Measurements from ENCODE around the gene VWA1. TPM values are rescaled to one million over a fixed set of nuclear protein-coding genes. Genes with fewer than 3 reads are reported as not detected.

The VWA1 gene, protein sequence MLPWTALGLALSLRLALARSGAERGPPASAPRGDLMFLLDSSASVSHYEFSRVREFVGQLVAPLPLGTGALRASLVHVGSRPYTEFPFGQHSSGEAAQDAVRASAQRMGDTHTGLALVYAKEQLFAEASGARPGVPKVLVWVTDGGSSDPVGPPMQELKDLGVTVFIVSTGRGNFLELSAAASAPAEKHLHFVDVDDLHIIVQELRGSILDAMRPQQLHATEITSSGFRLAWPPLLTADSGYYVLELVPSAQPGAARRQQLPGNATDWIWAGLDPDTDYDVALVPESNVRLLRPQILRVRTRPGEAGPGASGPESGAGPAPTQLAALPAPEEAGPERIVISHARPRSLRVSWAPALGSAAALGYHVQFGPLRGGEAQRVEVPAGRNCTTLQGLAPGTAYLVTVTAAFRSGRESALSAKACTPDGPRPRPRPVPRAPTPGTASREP
- total RNA-seq (ENCODE audit: unreplicated experiment) = 56.9 TPM
- long read RNA-seq, full-length matches to known transcripts = 6 of 9 reads
- long read RNA-seq, partial matches to known transcripts = 0 of 9 reads
- long read RNA-seq, other reads (novel, unspliced or antisense) = 3 of 9 reads

DNA sequence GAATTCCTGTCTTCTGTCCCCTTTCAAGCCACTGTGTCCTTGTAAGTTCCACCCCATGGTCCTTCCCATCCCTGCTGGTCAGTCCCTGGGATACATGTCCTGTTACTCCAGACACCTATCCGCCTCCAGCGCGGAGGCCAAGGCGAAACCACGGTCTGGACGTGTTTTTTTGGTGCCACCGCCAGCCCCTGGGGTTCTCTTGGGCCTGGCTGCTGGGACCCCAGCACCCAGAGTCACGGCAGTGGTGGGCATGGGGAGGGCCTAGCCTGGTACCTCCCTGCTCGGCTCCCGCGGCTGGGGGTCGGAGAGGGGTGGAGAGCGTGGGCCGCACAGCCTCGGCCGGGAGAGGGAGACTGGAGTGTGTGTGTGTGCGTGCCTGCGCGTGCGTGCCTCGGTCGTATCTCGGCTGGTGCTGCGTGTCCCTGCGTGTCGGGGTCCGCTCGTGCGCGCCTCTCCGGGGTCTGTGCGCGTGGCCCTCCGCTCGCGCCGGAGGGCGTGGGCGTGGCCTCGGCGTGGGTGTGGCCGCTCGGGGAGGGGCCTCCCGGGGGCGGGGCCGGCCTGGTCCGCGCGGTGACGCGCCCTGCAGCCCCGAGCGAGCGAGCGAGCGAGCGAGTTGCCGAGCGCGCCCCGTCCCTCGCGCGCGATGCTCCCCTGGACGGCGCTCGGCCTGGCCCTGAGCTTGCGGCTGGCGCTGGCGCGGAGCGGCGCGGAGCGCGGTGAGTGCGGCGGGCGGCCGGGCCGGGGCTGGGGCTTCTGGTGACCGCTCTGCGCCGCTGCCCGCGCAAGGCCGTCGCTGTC is at the start of gene VWA1:
TSS of gene VWA1 (plus strand) at position 585 of the 798 bp plus-strand sequence. CDS start at position 644, 59 bp downstream.
- Mint-ChIP-seq H3K9me3 (ENCODE audit: unreplicated experiment) (peaks cover 4% of the 10 kb centered on the region), H3K4me1 (ENCODE audit: low read depth, unreplicated experiment) (peaks cover 9% of the 10 kb centered on the region), H3K36me3 (ENCODE audit: unreplicated experiment) (no peaks in the 10 kb centered on the region), H3K27me3 (ENCODE audit: unreplicated experiment) (peaks cover 4% of the 10 kb centered on the region), H3K4me3 (ENCODE audit: unreplicated experiment) (peak within 1 kb of the TSS; percentile 90), H3K27ac (ENCODE audit: unreplicated experiment) (peak within 1 kb of the TSS; percentile 80)
- DNase-seq = peak; percentile 75
- TF ChIP-seq, protein P1, sequence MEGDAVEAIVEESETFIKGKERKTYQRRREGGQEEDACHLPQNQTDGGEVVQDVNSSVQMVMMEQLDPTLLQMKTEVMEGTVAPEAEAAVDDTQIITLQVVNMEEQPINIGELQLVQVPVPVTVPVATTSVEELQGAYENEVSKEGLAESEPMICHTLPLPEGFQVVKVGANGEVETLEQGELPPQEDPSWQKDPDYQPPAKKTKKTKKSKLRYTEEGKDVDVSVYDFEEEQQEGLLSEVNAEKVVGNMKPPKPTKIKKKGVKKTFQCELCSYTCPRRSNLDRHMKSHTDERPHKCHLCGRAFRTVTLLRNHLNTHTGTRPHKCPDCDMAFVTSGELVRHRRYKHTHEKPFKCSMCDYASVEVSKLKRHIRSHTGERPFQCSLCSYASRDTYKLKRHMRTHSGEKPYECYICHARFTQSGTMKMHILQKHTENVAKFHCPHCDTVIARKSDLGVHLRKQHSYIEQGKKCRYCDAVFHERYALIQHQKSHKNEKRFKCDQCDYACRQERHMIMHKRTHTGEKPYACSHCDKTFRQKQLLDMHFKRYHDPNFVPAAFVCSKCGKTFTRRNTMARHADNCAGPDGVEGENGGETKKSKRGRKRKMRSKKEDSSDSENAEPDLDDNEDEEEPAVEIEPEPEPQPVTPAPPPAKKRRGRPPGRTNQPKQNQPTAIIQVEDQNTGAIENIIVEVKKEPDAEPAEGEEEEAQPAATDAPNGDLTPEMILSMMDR (IDR thresholded peaks at IDR 0.05; ENCODE audit: partially characterized antibody, unreplicated experiment) = no peak

DNA sequence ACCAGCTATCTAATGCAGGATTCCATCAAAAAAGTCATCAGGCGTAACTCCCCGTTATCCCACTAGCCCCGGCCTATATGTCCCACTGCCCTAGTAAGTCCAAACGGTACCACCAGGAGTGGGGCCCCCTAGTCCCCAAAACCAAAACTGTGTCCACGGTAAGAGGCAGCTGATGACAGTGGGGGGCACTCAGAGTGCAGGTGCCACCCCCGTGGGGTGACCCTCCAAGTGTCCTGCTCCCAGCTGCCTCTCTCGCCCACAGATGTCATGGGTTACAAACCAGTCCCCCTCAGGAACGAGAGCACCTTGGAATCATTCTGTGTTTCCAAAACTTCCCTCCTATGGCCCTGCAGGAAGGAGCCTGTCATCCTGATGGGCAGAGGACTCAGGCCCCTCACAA is 49.6 kb upstream of the VWA1 start:
- TF ChIP-seq, protein P1 (IDR thresholded peaks at IDR 0.05; ENCODE audit: partially characterized antibody, unreplicated experiment) = no peak
- Mint-ChIP-seq H3K27me3 (ENCODE audit: unreplicated experiment) (peaks cover 9% of the 10 kb centered on the region), H3K4me3 (ENCODE audit: unreplicated experiment) (no peak overlapping the region), H3K9me3 (ENCODE audit: unreplicated experiment) (peaks cover 3% of the 10 kb centered on the region), H3K27ac (ENCODE audit: unreplicated experiment) (no peak overlapping the region), H3K36me3 (ENCODE audit: unreplicated experiment) (no peaks in the 10 kb centered on the region), H3K4me1 (ENCODE audit: low read depth, unreplicated experiment) (peaks cover 6% of the 10 kb centered on the region)
- DNase-seq = no peak

DNA sequence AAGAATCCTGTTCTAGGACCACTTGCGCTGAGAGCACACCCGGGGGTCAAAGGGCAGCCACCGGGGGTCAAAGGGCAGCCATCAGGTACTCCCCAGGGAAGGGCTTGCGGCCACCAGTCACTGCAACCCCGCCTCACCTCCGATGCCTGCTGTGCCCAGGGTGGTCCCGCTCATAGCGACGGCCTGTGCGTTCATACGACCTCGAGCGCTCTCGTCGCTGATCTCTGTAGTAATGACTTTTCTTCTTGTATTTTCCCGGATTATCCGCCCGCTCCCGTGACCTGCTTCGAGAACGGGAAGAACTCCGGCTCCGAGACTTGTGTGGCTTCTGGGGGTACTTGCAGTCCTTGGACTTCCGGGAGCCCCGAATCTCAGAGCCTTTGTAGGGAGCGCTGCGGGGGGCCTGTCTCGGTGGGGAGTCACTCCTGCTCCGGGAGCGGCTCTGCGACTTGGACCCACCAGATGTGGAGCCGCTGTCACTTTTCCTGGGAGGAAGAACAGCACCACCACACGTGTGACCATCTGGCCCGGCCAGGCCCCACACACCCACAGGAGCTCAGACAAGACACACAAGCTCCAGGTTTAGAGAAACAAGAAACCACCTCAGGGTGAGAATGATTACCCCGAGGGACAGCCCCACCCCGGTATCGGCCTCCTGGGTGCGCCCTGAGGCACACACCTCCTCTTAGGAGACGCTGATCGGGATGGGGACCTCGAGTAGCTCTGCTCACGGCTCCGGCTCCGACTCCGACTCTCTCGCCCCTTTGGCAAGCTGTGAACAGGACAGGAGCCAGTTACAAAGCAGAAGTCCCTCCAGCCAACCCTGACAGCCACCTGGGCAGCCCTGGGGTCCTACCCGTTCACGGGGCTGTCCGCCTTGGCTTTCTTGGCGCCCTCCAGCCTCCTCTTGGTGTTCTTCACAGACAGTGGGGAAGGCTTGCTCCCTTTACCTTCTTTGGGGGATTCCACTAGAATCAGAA is 48.1 kb upstream of the VWA1 start:
- H3K4me3 Mint-ChIP-seq (ENCODE audit: unreplicated experiment) = no peak overlapping the region
- no peaks in the 10 kb centered on the region for H3K36me3 Mint-ChIP-seq (ENCODE audit: unreplicated experiment)

DNA sequence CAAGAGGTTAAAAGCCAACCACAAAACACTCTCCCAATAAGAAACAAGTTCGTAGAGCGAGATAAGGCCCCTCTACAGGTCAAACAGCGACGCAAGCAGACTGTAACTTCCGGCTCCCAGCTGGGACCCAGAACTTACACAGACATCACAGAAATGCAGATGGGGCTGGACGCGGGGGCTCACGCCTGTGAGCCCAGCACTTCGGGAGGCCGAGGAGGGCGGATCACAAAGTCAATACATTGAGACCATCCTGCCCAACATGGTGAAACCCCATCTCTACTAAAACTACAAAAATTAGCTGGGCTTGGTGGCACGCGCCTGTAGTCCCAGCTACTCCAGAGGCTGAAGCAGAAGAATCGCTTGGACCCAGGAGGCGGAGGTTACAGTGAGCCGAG is 47.4 kb upstream of the VWA1 start:
- Mint-ChIP-seq H3K9me3 (ENCODE audit: unreplicated experiment) (peaks cover 3% of the 10 kb centered on the region), H3K4me1 (ENCODE audit: low read depth, unreplicated experiment) (peaks cover 3% of the 10 kb centered on the region), H3K36me3 (ENCODE audit: unreplicated experiment) (no peaks in the 10 kb centered on the region), H3K27me3 (ENCODE audit: unreplicated experiment) (peaks cover 6% of the 10 kb centered on the region), H3K4me3 (ENCODE audit: unreplicated experiment) (no peak overlapping the region), H3K27ac (ENCODE audit: unreplicated experiment) (no peak overlapping the region)
- TF ChIP-seq, protein P1 (IDR thresholded peaks at IDR 0.05; ENCODE audit: partially characterized antibody, unreplicated experiment) = no peak
- DNase-seq = no peak

More for the DNA sequence above, 48.1 kb upstream of the VWA1 start:
- DNase-seq = no peak
- H3K9me3 Mint-ChIP-seq (ENCODE audit: unreplicated experiment) = peaks cover 3% of the 10 kb centered on the region
- H3K4me1 Mint-ChIP-seq (ENCODE audit: low read depth, unreplicated experiment) = peaks cover 3% of the 10 kb centered on the region
- no peak overlapping the region for H3K27ac Mint-ChIP-seq (ENCODE audit: unreplicated experiment)
- TF ChIP-seq, protein P1 (IDR thresholded peaks at IDR 0.05; ENCODE audit: partially characterized antibody, unreplicated experiment) = no peak
- peaks cover 7% of the 10 kb centered on the region for H3K27me3 Mint-ChIP-seq (ENCODE audit: unreplicated experiment)
